GM10248 (cell line): ENCODE measurements around the gene KEL.
"Not testable (repeated sequence)": the region's sequence is repeated elsewhere in the genome, so short reads cannot be mapped to it uniquely, and the experiment has no call there.

Experiments used
- CTCF ChIA-PET: fragments of 300-600 bp; sonication (Branson Sonifier 250); formaldehyde crosslinking; extraction: SDS; loops from one replicate; lab custom pipeline; 2021; ENCODE audit warnings: antibody characterized with exemption; lab: Yijun Ruan, JAX
- POLR2A ChIA-PET: fragments of 350-650 bp; sonication (Branson Sonifier 250); formaldehyde crosslinking; extraction: SDS; loops from one replicate; lab custom pipeline; 2020; ENCODE audit warnings: antibody characterized with exemption; lab: Yijun Ruan, JAX
- DNase-seq: peaks from one replicate; pipeline ENCODE4 v3.0.0; 2012; ENCODE audit errors: extremely low spot score
- TF ChIP-seq, protein P1 (sequence below): IDR thresholded peaks from 2 replicates; pipeline ENCODE4 v1.5.1; 2012; ENCODE audit warnings: mild to moderate bottlenecking, low read depth; ENCODE audit errors: extremely low read depth, missing control alignments, control extremely low read depth

The KEL gene

GRCh38 chr7:142984297-142984696, 22.1 kb upstream of the KEL start:
- ChIA-PET POLR2A (no interaction called here), CTCF (no interaction called here)
- TF ChIP-seq, protein P1, sequence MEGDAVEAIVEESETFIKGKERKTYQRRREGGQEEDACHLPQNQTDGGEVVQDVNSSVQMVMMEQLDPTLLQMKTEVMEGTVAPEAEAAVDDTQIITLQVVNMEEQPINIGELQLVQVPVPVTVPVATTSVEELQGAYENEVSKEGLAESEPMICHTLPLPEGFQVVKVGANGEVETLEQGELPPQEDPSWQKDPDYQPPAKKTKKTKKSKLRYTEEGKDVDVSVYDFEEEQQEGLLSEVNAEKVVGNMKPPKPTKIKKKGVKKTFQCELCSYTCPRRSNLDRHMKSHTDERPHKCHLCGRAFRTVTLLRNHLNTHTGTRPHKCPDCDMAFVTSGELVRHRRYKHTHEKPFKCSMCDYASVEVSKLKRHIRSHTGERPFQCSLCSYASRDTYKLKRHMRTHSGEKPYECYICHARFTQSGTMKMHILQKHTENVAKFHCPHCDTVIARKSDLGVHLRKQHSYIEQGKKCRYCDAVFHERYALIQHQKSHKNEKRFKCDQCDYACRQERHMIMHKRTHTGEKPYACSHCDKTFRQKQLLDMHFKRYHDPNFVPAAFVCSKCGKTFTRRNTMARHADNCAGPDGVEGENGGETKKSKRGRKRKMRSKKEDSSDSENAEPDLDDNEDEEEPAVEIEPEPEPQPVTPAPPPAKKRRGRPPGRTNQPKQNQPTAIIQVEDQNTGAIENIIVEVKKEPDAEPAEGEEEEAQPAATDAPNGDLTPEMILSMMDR, result no peak
- no peak for DNase-seq

DNA sequence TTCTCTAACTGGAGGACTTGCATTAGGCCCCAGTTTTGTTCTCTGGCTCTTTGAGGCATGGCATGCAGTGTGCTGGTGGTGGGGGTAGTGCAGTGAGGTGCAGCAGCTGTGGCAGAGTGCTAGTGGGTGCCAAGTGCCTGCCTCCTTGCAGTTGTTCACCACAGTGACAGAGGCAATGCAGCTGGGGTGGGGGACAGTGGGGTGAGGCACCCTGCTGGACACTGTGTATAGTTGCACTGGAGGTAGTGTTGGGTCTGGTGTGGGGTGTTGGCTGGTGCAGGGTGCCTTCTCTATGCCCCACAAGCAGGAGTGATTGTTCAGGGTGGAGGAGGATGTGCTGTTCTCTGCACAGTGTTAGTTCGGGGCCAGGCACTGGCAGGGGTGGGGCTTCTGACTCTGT, 21.7 kb upstream of the KEL start:
- ChIA-PET POLR2A (no interaction called here), CTCF (no interaction called here)
- no peak for DNase-seq
- TF ChIP-seq, protein P1, result no peak

DNA sequence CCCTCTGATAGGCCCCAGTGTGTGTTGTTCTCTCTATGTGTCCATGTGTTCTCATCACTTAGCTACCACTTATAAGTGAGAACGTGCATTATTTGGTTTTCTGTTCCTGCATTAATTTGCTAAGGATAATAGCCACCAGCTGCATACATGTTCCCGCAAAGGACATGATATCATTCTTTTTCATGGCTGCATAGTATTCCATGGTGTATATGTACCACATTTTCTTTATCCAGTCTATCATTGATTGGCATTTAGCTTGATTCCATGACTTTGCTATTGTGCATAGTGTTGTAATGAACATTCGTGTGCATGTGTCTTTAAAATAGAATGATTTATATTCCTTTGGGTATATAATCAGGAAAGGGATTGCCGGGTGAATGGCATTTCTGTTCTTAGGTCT, 16.2 kb upstream of the KEL start:
- POLR2A ChIA-PET, DNase-seq, CTCF ChIA-PET: not testable (repeated sequence)

DNA sequence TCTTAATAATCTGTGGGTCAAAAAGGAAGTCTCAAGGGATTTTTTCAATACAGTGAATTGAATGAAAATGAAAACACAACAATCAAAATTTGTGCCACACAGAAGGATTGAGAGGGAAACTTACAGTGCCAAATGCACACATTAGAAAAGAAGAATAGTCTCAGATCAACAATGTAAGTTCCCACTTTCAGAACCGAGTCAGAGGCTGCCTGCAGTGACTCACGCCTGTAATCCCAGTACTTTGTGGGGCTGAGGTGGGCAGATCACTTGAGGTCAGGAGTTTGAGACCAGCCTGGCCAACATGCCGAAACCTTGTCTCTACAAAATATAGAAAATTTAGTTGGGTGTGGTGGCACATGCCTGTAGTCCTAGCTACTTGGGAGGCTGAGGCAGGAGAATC, 12.5 kb upstream of the KEL start:
- ChIA-PET CTCF (no interaction called here), POLR2A (no interaction called here)
- TF ChIP-seq, protein P1, result no peak
- no peak for DNase-seq

- CTCF ChIA-PET, result interaction anchor here (1.0 kb wide), 1 partner anchor 32 kb away, joined by 3 read pairs; no protein-coding TSS in a partner anchor
- POLR2A ChIA-PET, result no interaction called here
Measured at GRCh38 chr7:142969183-142969582, 7.0 kb upstream of the KEL start.

GRCh38 chr7:142968229-142968628, 6.1 kb upstream of the KEL start:
- DNase-seq, result no peak
- POLR2A ChIA-PET, result no interaction called here
- CTCF ChIA-PET, result interaction anchor here (1.1 kb wide), 1 partner anchor 13 kb away, joined by 3 read pairs; no protein-coding TSS in a partner anchor
- TF ChIP-seq, protein P1, result no peak

More at GRCh38 chr7:142969183-142969582, 7.0 kb upstream of the KEL start:
- no peak for DNase-seq
- TF ChIP-seq, protein P1, result no peak

- POLR2A ChIA-PET, result no interaction called here
- CTCF ChIA-PET, result interaction anchor here (1.2 kb wide), 1 partner anchor 10 kb away, joined by 3 read pairs; no protein-coding TSS in a partner anchor
- TF ChIP-seq, protein P1, result no peak
- DNase-seq, result no peak
Measured at GRCh38 chr7:142964502-142965246, 2.5 kb upstream of the KEL start.
